K562 (cell line): ENCODE results near the gene FBXL2. TPM values are rescaled to one million over a fixed set of nuclear protein-coding genes. Genes with fewer than 3 reads are reported as not detected.

Source experiments
- polyA plus RNA-seq, 8 experiments: library from polyadenylated mRNA; depleted of rRNA in 4 of 8; stranded (reverse) in 5 of 8; unstranded in 3 of 8; fragments of >200 nt; fragmentation: Nextera tagmentation in 2 of 8; fragmentation: Illumina TruSeq in 1 of 8; extraction: Ambion mirVana in 2 of 8; extraction: Trizol in 1 of 8; gene quantifications; 2 replicates each; pipeline versions ENCODE4 v1.2.1 to v1.2.3, GENCODE V29; 2011 to 2014; ENCODE audit warnings: inconsistent platforms in 1 of 8, missing spikeins in 1 of 8
- small RNA-seq: library from RNA; depleted of rRNA; stranded (forward); fragments of <200 nt; gene quantifications from one replicate; pipeline ENCODE3, GENCODE V24; 2014
- total RNA-seq, 7 experiments: library from RNA; depleted of rRNA in 6 of 7; stranded (reverse); fragments of >200 nt in 6 of 7; fragmentation: Illumina TruSeq in 2 of 7; extraction: Trizol in 2 of 7; gene quantifications; 2 replicates each; pipeline versions ENCODE4 v1.2.1 to v1.2.3, GENCODE V29; 2011 to 2021; ENCODE audit warnings: low replicate concordance in 1 of 7
- TF ChIP-seq, protein P1 (sequence below): fragments of 450-650 bp; IDR thresholded peaks from 2 replicates; pipeline ENCODE4 v1.6.1; 2016; ENCODE audit warnings: borderline replicate concordance

Gene FBXL2
- total and polyA plus RNA-seq, 9 of the 15 experiments (the other 6 are each of a cell fraction or from before 2014, with no cell fraction given), result 1.3 to 6.9 (median 1.9) TPM

DNA sequence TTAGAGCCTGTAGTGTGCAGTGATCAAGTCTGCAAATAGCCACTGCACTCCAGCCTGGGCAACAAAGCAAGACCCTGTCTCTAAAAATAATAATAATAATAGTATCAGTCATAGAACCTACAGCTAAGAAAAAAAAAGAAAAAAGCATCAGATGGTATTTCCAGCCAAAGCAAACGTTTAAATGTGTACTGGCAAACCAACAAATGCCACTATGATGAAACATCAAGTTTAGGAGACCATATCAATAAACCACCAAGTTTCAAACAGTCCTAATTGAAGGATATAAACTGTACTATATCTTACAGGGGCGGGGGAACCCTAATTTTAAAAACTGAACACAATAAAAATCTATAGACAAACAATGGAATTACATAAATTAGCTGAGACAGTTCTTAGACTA, 156.6 kb downstream of the FBXL2 start (continued):
- TF ChIP-seq, protein P1, sequence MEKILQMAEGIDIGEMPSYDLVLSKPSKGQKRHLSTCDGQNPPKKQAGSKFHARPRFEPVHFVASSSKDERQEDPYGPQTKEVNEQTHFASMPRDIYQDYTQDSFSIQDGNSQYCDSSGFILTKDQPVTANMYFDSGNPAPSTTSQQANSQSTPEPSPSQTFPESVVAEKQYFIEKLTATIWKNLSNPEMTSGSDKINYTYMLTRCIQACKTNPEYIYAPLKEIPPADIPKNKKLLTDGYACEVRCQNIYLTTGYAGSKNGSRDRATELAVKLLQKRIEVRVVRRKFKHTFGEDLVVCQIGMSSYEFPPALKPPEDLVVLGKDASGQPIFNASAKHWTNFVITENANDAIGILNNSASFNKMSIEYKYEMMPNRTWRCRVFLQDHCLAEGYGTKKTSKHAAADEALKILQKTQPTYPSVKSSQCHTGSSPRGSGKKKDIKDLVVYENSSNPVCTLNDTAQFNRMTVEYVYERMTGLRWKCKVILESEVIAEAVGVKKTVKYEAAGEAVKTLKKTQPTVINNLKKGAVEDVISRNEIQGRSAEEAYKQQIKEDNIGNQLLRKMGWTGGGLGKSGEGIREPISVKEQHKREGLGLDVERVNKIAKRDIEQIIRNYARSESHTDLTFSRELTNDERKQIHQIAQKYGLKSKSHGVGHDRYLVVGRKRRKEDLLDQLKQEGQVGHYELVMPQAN, result no peak

Small RNA genes lying within 50 kb of the gene (small RNA-seq; reads per million reads assigned to genes)
- gene RNU7-110P, result not detected

Other genes starting within 250 kb of the FBXL2 start
- 32.2 and 37.6 TPM in 2 replicates for gene GLB1, start 180.3 kb upstream of the FBXL2 start, total RNA-seq (2014; rRNA removed)
- gene GLB1, start 180.3 kb upstream of the FBXL2 start, total RNA-seq (2014; rRNA removed; fragmentation: Illumina TruSeq; extraction: Trizol), result 36.3 and 44.2 TPM in 2 replicates
- gene GLB1, start 180.3 kb upstream of the FBXL2 start, total RNA-seq (2015; rRNA removed; fragmentation: Illumina TruSeq; extraction: Trizol), result 49.1 and 49.2 TPM in 2 replicates
- gene GLB1, start 180.3 kb upstream of the FBXL2 start, total RNA-seq (2021), result 59.8 and 62.5 TPM in 2 replicates
- gene GLB1, start 180.3 kb upstream of the FBXL2 start, polyA plus RNA-seq (2011; rRNA removed), result 46.3 and 69.6 TPM in 2 replicates
- gene GLB1, start 180.3 kb upstream of the FBXL2 start, polyA plus RNA-seq (2014; fragmentation: Illumina TruSeq; extraction: Trizol), result 54.3 and 62.1 TPM in 2 replicates
- gene GLB1, start 180.3 kb upstream of the FBXL2 start, polyA plus RNA-seq (2014; fragmentation: Nextera tagmentation; extraction: Ambion mirVana), result 10 to 100 TPM; 77.6 to 85.9 TPM
- 33.5 and 33.7 TPM in 2 replicates for gene GLB1, start 180.3 kb upstream of the FBXL2 start, polyA plus RNA-seq (2014; rRNA removed)
- 3.1 and 4.7 TPM in 2 replicates for gene TMPPE, start 180.3 kb upstream of the FBXL2 start, total RNA-seq (2014; rRNA removed)
- 4.5 and 5.2 TPM in 2 replicates for gene TMPPE, start 180.3 kb upstream of the FBXL2 start, total RNA-seq (2014; rRNA removed; fragmentation: Illumina TruSeq; extraction: Trizol)
- gene TMPPE, start 180.3 kb upstream of the FBXL2 start, total RNA-seq (2015; rRNA removed; fragmentation: Illumina TruSeq; extraction: Trizol), result 5.8 and 5.9 TPM in 2 replicates
- 8.0 and 8.4 TPM in 2 replicates for gene TMPPE, start 180.3 kb upstream of the FBXL2 start, total RNA-seq (2021)
- gene TMPPE, start 180.3 kb upstream of the FBXL2 start, polyA plus RNA-seq (2011; rRNA removed), result 3.2 and 4.6 TPM in 2 replicates
- gene TMPPE, start 180.3 kb upstream of the FBXL2 start, polyA plus RNA-seq (2014; fragmentation: Illumina TruSeq; extraction: Trizol), result 2.0 and 2.1 TPM in 2 replicates
- gene TMPPE, start 180.3 kb upstream of the FBXL2 start, polyA plus RNA-seq (2014; fragmentation: Nextera tagmentation; extraction: Ambion mirVana), result under 1 TPM; 0.08 to 0.32 TPM
- 3.0 TPM in 2 replicates for gene TMPPE, start 180.3 kb upstream of the FBXL2 start, polyA plus RNA-seq (2014; rRNA removed)
- gene CRTAP, start 163.4 kb upstream of the FBXL2 start, total RNA-seq (2014; rRNA removed), result 32.2 and 44.3 TPM in 2 replicates
- 45.9 and 48.2 TPM in 2 replicates for gene CRTAP, start 163.4 kb upstream of the FBXL2 start, total RNA-seq (2014; rRNA removed; fragmentation: Illumina TruSeq; extraction: Trizol)
- gene CRTAP, start 163.4 kb upstream of the FBXL2 start, total RNA-seq (2015; rRNA removed; fragmentation: Illumina TruSeq; extraction: Trizol), result 53.0 and 53.7 TPM in 2 replicates
- gene CRTAP, start 163.4 kb upstream of the FBXL2 start, total RNA-seq (2021), result 78.4 and 79.0 TPM in 2 replicates
- 102 and 121 TPM in 2 replicates for gene CRTAP, start 163.4 kb upstream of the FBXL2 start, polyA plus RNA-seq (2011; rRNA removed)
- 84.8 and 96.3 TPM in 2 replicates for gene CRTAP, start 163.4 kb upstream of the FBXL2 start, polyA plus RNA-seq (2014; fragmentation: Illumina TruSeq; extraction: Trizol)
- 10 to 100 TPM in 1 of 2 experiments, 1 to 10 TPM in 1; 10.0 to 10.1 TPM for gene CRTAP, start 163.4 kb upstream of the FBXL2 start, polyA plus RNA-seq (2014; fragmentation: Nextera tagmentation; extraction: Ambion mirVana)
- 56.0 and 57.9 TPM in 2 replicates for gene CRTAP, start 163.4 kb upstream of the FBXL2 start, polyA plus RNA-seq (2014; rRNA removed)
- not detected in 2 replicates for gene SUSD5, start 58.6 kb upstream of the FBXL2 start, total RNA-seq (2014; rRNA removed)
- not detected in 2 replicates for gene SUSD5, start 58.6 kb upstream of the FBXL2 start, total RNA-seq (2014; rRNA removed; fragmentation: Illumina TruSeq; extraction: Trizol)
- gene SUSD5, start 58.6 kb upstream of the FBXL2 start, total RNA-seq (2015; rRNA removed; fragmentation: Illumina TruSeq; extraction: Trizol), result not detected in 2 replicates
- not detected in 2 replicates for gene SUSD5, start 58.6 kb upstream of the FBXL2 start, total RNA-seq (2021)
- gene SUSD5, start 58.6 kb upstream of the FBXL2 start, polyA plus RNA-seq (2011; rRNA removed), result not detected in 2 replicates
- gene SUSD5, start 58.6 kb upstream of the FBXL2 start, polyA plus RNA-seq (2014; fragmentation: Illumina TruSeq; extraction: Trizol), result not detected in 2 replicates
- gene SUSD5, start 58.6 kb upstream of the FBXL2 start, polyA plus RNA-seq (2014; fragmentation: Nextera tagmentation; extraction: Ambion mirVana), result not detected
- gene SUSD5, start 58.6 kb upstream of the FBXL2 start, polyA plus RNA-seq (2014; rRNA removed), result not detected in 2 replicates
- gene UBP1, start 163.0 kb downstream of the FBXL2 start, total RNA-seq (2014; rRNA removed), result 46.6 and 56.7 TPM in 2 replicates
- 64.0 and 66.0 TPM in 2 replicates for gene UBP1, start 163.0 kb downstream of the FBXL2 start, total RNA-seq (2014; rRNA removed; fragmentation: Illumina TruSeq; extraction: Trizol)
- 78.5 and 85.2 TPM in 2 replicates for gene UBP1, start 163.0 kb downstream of the FBXL2 start, total RNA-seq (2015; rRNA removed; fragmentation: Illumina TruSeq; extraction: Trizol)
- gene UBP1, start 163.0 kb downstream of the FBXL2 start, total RNA-seq (2021), result 79.6 and 81.0 TPM in 2 replicates
- 111 and 139 TPM in 2 replicates for gene UBP1, start 163.0 kb downstream of the FBXL2 start, polyA plus RNA-seq (2011; rRNA removed)
- gene UBP1, start 163.0 kb downstream of the FBXL2 start, polyA plus RNA-seq (2014; fragmentation: Illumina TruSeq; extraction: Trizol), result 117 and 143 TPM in 2 replicates
- gene UBP1, start 163.0 kb downstream of the FBXL2 start, polyA plus RNA-seq (2014; fragmentation: Nextera tagmentation; extraction: Ambion mirVana), result 10 to 100 TPM; 13.6 to 17.4 TPM
- 87.5 and 109 TPM in 2 replicates for gene UBP1, start 163.0 kb downstream of the FBXL2 start, polyA plus RNA-seq (2014; rRNA removed)